Prostate gland (tissue), 2 donors: Measurements from ENCODE around the gene IMPA2. TPM values are rescaled to one million over a fixed set of nuclear protein-coding genes. Genes with fewer than 3 reads are reported as not detected.

Experiments used
- DNase-seq: peaks from one replicate; pipeline ENCODE4 v3.0.0-alpha.2; 2019; ENCODE audit warnings: low spot score
- H3K27ac ChIP-seq, 2 donors: fragments of 200-600 bp; sonication (generic); 2 replicates each; pipeline ENCODE4 v1.5.1; 2017 to 2019
- H3K27me3 ChIP-seq: fragments of 200-600 bp; sonication (generic); replicated peaks from 2 replicates; pipeline ENCODE4 v1.5.1; 2019; ENCODE audit not compliant: insufficient read depth
- H3K36me3 ChIP-seq, 2 donors: fragments of 200-600 bp; sonication (generic); 1 replicate in 1 of 2; 2 replicates in 1 of 2; pipeline versions ENCODE4 v1.5.1 to v1.8.1; 2017 to 2019
- H3K4me1 ChIP-seq: fragments of 200-600 bp; sonication (generic); replicated peaks from 2 replicates; pipeline ENCODE4 v1.5.1; 2019
- H3K4me3 ChIP-seq, 2 donors: fragments of 200-600 bp; sonication (generic); 2 replicates each; pipeline ENCODE4 v1.5.1; 2017 to 2019
- H3K9me3 ChIP-seq: fragments of 200-600 bp; sonication (generic); 2 replicates; pipeline ENCODE4 v1.5.1; 2017
- CTCF ChIP-seq, 4 experiments: fragments of 200-600 bp in 2 of 4; fragments of 450-650 bp in 2 of 4; sonication (generic) in 2 of 4; IDR thresholded peaks; 1 replicate in 3 of 4; 2 replicates in 1 of 4; pipeline ENCODE4 v1.5.1; 2016 to 2019; ENCODE audit warnings: antibody characterized with exemption in 4 of 4, mild to moderate bottlenecking in 2 of 4, moderate library complexity in 2 of 4
- POLR2A ChIP-seq: fragments of 450-650 bp; IDR thresholded peaks from one replicate; pipeline ENCODE4 v1.6.1; 2016; ENCODE audit warnings: antibody characterized with exemption, mild to moderate bottlenecking
- POLR2AphosphoS5 ChIP-seq: sonication (generic); formaldehyde crosslinking; IDR thresholded peaks from one replicate; pipeline ENCODE4 v1.6.1; 2017; ENCODE audit warnings: antibody characterized with exemption
- WGBS: methylation state at CpG from one replicate; pipeline ENCODE4 v1.1.5; 2018; 5-methylcytosine and 5-hydroxymethylcytosine counted together
- intact Hi-C: fragments of 100-400 bp; cut with DNase I; formaldehyde crosslinking; loops from one replicate; pipeline ENCODE4 v1.14.2; 2022
- total RNA-seq, 2 donors: library from RNA; depleted of rRNA; stranded (reverse); fragments of >200 nt; gene quantifications; one replicate each; pipeline ENCODE4 v1.1.0, GENCODE V29; 2016

Gene IMPA2
- total RNA-seq, 2 donors from 2014 or later = 16.6 to 17.9 TPM

DNA sequence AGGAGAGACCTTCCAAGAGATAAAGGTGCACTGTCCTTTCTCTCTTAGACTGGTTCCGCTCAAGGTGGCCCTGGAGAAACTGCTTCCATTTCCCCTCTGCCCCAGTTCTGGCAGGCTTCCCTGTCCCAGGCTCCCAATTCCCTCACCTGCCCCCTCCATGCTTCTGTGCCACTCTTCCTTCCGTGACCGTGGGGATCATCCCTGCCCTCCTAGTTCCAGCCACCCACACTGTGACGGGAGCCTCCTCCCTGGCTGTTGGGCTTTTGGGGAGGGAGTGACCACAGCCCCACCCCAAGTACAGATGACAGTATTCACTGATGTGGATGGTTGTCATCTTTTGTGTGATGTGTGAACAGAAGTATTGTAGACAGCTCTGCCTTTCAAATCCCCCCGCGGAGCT lies 2.8 kb downstream of the IMPA2 start:
- Histone ChIP-seq H3K27ac (no peak overlapping the region), H3K27me3 (no peaks in the 10 kb centered on the region), H3K36me3 (no peaks in the 10 kb centered on the region), H3K4me3 (no peak overlapping the region), H3K4me1 (peaks cover 4% of the 10 kb centered on the region), H3K9me3 (no peaks in the 10 kb centered on the region)
- 94% methylated on average over 6 of the region's 6 CpGs for WGBS
- TF ChIP-seq CTCF (IDR thresholded peaks at IDR 0.05) (no peak), POLR2AphosphoS5 (no peak), POLR2A (no peak)
- intact Hi-C loops = no loop called here
- no peak for DNase-seq

- H3K36me3 ChIP-seq = no peaks in the 10 kb centered on the region
- 92% methylated on average over 3 of the region's 3 CpGs for WGBS
- H3K27ac ChIP-seq = no peak overlapping the region
- no peak overlapping the region for H3K4me3 ChIP-seq
- no peaks in the 10 kb centered on the region for H3K4me1 ChIP-seq
- H3K27me3 ChIP-seq = no peaks in the 10 kb centered on the region
- no peaks in the 10 kb centered on the region for H3K9me3 ChIP-seq
- TF ChIP-seq POLR2AphosphoS5 (no peak), CTCF (IDR thresholded peaks at IDR 0.05) (no peak), POLR2A (no peak)
- no peak for DNase-seq
- intact Hi-C loops = no loop called here
These were observed 4.3 kb downstream of the IMPA2 start for GRCh38 chr18:11985586-11985985.

DNA sequence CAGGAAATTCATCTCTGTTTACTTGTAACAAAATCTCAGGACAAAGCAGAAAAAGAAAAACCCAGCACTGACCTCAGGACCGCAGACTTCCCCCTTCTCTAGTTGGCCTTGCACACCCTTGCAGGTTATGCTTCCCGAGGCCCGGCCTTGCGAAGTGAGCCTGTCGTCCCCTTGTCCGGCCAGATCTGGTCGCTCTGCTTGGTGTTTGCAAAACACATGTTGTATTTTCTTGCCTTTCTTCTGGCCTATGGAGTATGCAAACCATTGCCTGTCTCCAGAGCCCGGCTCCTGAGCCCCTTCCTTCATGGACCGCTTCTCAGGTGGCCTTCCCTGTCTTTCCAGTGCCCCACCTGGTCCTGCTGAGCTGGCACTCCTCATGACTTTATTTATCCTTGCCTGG lies 4.8 kb downstream of the IMPA2 start:
- intact Hi-C loops = no loop called here
- no peak overlapping the region for H3K4me3 ChIP-seq
- TF ChIP-seq POLR2A (no peak), POLR2AphosphoS5 (no peak), CTCF (IDR thresholded peaks at IDR 0.05) (no peak)
- no peak overlapping the region for H3K27ac ChIP-seq
- WGBS = 89% methylated on average over 9 of the region's 9 CpGs
- DNase-seq = no peak
- H3K4me1 ChIP-seq = no peaks in the 10 kb centered on the region
- H3K9me3 ChIP-seq = no peaks in the 10 kb centered on the region
- no peaks in the 10 kb centered on the region for H3K27me3 ChIP-seq
- H3K36me3 ChIP-seq = no peaks in the 10 kb centered on the region

DNA sequence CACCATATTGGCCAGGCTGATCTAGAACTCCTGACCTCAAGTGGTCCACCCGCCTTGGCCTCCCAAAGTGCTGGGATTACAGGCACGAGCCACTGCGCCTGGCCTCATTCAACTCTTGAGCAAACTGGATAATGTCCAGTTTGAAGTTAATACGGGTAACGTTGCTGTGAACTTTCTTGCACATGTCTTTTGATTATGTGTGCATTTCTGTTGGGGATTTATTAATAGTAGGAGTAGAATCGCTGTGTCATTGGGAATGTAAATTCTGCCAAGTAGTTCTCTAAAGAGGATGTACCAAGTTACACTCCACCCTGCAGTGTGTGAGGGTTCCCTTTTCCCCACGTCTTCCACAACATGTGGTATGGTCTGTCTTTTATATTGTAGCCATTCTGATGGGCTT lies 6.2 kb downstream of the IMPA2 start:
- no peak for DNase-seq
- Histone ChIP-seq H3K36me3 (no peaks in the 10 kb centered on the region), H3K9me3 (no peaks in the 10 kb centered on the region), H3K27ac (no peak overlapping the region), H3K4me3 (no peak overlapping the region), H3K27me3 (no peaks in the 10 kb centered on the region), H3K4me1 (no peaks in the 10 kb centered on the region)
- WGBS = 78% methylated on average over 7 of the region's 7 CpGs
- no peak for TF ChIP-seq POLR2AphosphoS5
- TF ChIP-seq CTCF (IDR thresholded peaks at IDR 0.05) = no peak
- no peak for TF ChIP-seq POLR2A
- intact Hi-C loops = no loop called here

- intact Hi-C loops = no loop called here
- Histone ChIP-seq H3K27ac (no peak overlapping the region), H3K27me3 (no peaks in the 10 kb centered on the region), H3K4me1 (no peaks in the 10 kb centered on the region), H3K36me3 (no peaks in the 10 kb centered on the region), H3K4me3 (no peak overlapping the region), H3K9me3 (no peaks in the 10 kb centered on the region)
- no peak for DNase-seq
- no peak for TF ChIP-seq POLR2AphosphoS5
- 85% methylated on average over 8 of the region's 8 CpGs for WGBS
These were observed 7.9 kb downstream of the IMPA2 start for GRCh38 chr18:11989174-11989573.
